ENCODE measurements around the gene VEZT.
"Not testable (repeated sequence)": the region's sequence is repeated elsewhere in the genome, so short reads cannot be mapped to it uniquely, and the experiment has no call there.

Gene VEZT

GRCh38 chr12:95322326-95322725 is 104.7 kb downstream of the VEZT start:
- Histone ChIP-seq H3K9ac (no peak overlapping the region), H3K4me2 (no peak overlapping the region), H3K36me3 (no peaks in the 10 kb centered on the region), H4K20me1 (no peaks in the 10 kb centered on the region), H3K4me1 (no peaks in the 10 kb centered on the region), H3K27me3 (no peaks in the 10 kb centered on the region), H3K4me3 (no peak overlapping the region), H3K9me3 (no peaks in the 10 kb centered on the region), H3K27ac (no peak overlapping the region)
- TF ChIP-seq Cebpa-rat (IDR thresholded peaks at IDR 0.05), result no peak

- H3K9me3 ChIP-seq, result no peaks in the 10 kb centered on the region
Measured at GRCh38 chr12:95323212-95323611, 105.6 kb downstream of the VEZT start.

GRCh38 chr12:95324246-95324645 is 106.6 kb downstream of the VEZT start:
- H4K20me1 ChIP-seq, H3K4me3 ChIP-seq, H3K27me3 ChIP-seq, H3K9ac ChIP-seq, H3K36me3 ChIP-seq, H3K4me2 ChIP-seq, H3K9me3 ChIP-seq, H3K27ac ChIP-seq, H3K4me1 ChIP-seq: not testable (repeated sequence)

More at GRCh38 chr12:95323212-95323611, 105.6 kb downstream of the VEZT start:
- Histone ChIP-seq H3K36me3 (no peaks in the 10 kb centered on the region), H3K9ac (no peak overlapping the region), H3K4me3 (no peak overlapping the region), H3K4me2 (no peak overlapping the region), H3K27ac (no peak overlapping the region), H3K27me3 (no peaks in the 10 kb centered on the region), H4K20me1 (no peaks in the 10 kb centered on the region), H3K4me1 (no peaks in the 10 kb centered on the region)
- TF ChIP-seq Cebpa-rat (IDR thresholded peaks at IDR 0.05), result no peak

- Histone ChIP-seq H3K9me3 (no peaks in the 10 kb centered on the region), H3K4me1 (no peaks in the 10 kb centered on the region), H3K27me3 (no peaks in the 10 kb centered on the region), H3K27ac (no peak overlapping the region), H3K9ac (no peak overlapping the region), H3K4me3 (no peak overlapping the region), H3K36me3 (no peaks in the 10 kb centered on the region), H3K4me2 (no peak overlapping the region), H4K20me1 (no peaks in the 10 kb centered on the region)
- TF ChIP-seq Cebpa-rat (IDR thresholded peaks at IDR 0.05), result no peak
Measured at GRCh38 chr12:95325501-95325900, 107.9 kb downstream of the VEZT start.

- no peak for TF ChIP-seq Cebpa-rat (IDR thresholded peaks at IDR 0.05)
- no peak overlapping the region for H3K4me2 ChIP-seq
Measured at GRCh38 chr12:95326445-95326844, 108.8 kb downstream of the VEZT start.

GRCh38 chr12:95326855-95327254 is 109.2 kb downstream of the VEZT start:
- Histone ChIP-seq H3K4me2 (no peak overlapping the region), H4K20me1 (no peaks in the 10 kb centered on the region), H3K4me3 (no peak overlapping the region), H3K27ac (no peak overlapping the region), H3K9ac (no peak overlapping the region), H3K36me3 (no peaks in the 10 kb centered on the region), H3K9me3 (no peaks in the 10 kb centered on the region), H3K27me3 (no peaks in the 10 kb centered on the region), H3K4me1 (no peaks in the 10 kb centered on the region)
- TF ChIP-seq Cebpa-rat (IDR thresholded peaks at IDR 0.05), result no peak

More at GRCh38 chr12:95326445-95326844, 108.8 kb downstream of the VEZT start:
- Histone ChIP-seq H3K36me3 (no peaks in the 10 kb centered on the region), H3K4me1 (no peaks in the 10 kb centered on the region), H3K4me3 (no peak overlapping the region), H3K9ac (no peak overlapping the region), H3K27ac (no peak overlapping the region), H3K9me3 (no peaks in the 10 kb centered on the region), H4K20me1 (no peaks in the 10 kb centered on the region), H3K27me3 (no peaks in the 10 kb centered on the region)

- TF ChIP-seq Cebpa-rat (IDR thresholded peaks at IDR 0.05), result no peak
- Histone ChIP-seq H3K9ac (no peak overlapping the region), H3K27ac (no peak overlapping the region), H3K4me1 (peaks cover 3% of the 10 kb centered on the region; the same call in 1 of the 2 replicates), H3K4me2 (no peak overlapping the region), H3K27me3 (no peaks in the 10 kb centered on the region), H3K4me3 (no peak overlapping the region), H3K9me3 (no peaks in the 10 kb centered on the region), H4K20me1 (no peaks in the 10 kb centered on the region), H3K36me3 (no peaks in the 10 kb centered on the region)
Measured at GRCh38 chr12:95328708-95329107, 111.1 kb downstream of the VEZT start.

GRCh38 chr12:95335948-95336347 is 118.3 kb downstream of the VEZT start:
- no peaks in the 10 kb centered on the region for H4K20me1 ChIP-seq
- H3K9ac ChIP-seq, result no peak overlapping the region
- no peaks in the 10 kb centered on the region for H3K9me3 ChIP-seq
- peaks cover 35% of the 10 kb centered on the region for H3K4me1 ChIP-seq
- H3K4me2 ChIP-seq, result no peak overlapping the region
- H3K4me3 ChIP-seq, result no peak overlapping the region
- no peaks in the 10 kb centered on the region for H3K36me3 ChIP-seq
- H3K27ac ChIP-seq, result no peak overlapping the region
- TF ChIP-seq Cebpa-rat (IDR thresholded peaks at IDR 0.05), result no peak
- H3K27me3 ChIP-seq, result no peaks in the 10 kb centered on the region

GRCh38 chr12:95336387-95337067 is 118.9 kb downstream of the VEZT start:
- no peaks in the 10 kb centered on the region for H4K20me1 ChIP-seq
- H3K36me3 ChIP-seq, result no peaks in the 10 kb centered on the region
- H3K27me3 ChIP-seq, result no peaks in the 10 kb centered on the region
- H3K4me3 ChIP-seq, result no peak overlapping the region
- H3K4me2 ChIP-seq, result peak overlapping the region; percentile 1; the same call in 1 of the 2 replicates
- H3K9ac ChIP-seq, result no peak overlapping the region
- H3K4me1 ChIP-seq, result peaks cover 35% of the 10 kb centered on the region
- no peak overlapping the region for H3K27ac ChIP-seq
- H3K9me3 ChIP-seq, result no peaks in the 10 kb centered on the region
- no peak for TF ChIP-seq Cebpa-rat (IDR thresholded peaks at IDR 0.05)

- Histone ChIP-seq H3K9me3 (no peaks in the 10 kb centered on the region), H3K27me3 (no peaks in the 10 kb centered on the region), H4K20me1 (no peaks in the 10 kb centered on the region), H3K27ac (no peak overlapping the region), H3K4me3 (no peak overlapping the region), H3K4me2 (peak overlapping the region; percentile 1; the same call in 1 of the 2 replicates), H3K4me1 (peaks cover 35% of the 10 kb centered on the region), H3K36me3 (no peaks in the 10 kb centered on the region), H3K9ac (no peak overlapping the region)
- no peak for TF ChIP-seq Cebpa-rat (IDR thresholded peaks at IDR 0.05)
Measured at GRCh38 chr12:95337146-95337545, 119.5 kb downstream of the VEZT start.
